Fibroblast of villous mesenchyme (primary cell): Measurements from ENCODE around the gene RAC2. TPM values are rescaled to one million over a fixed set of nuclear protein-coding genes. Genes with fewer than 3 reads are reported as not detected.

ENCODE experiments used
- DNase-seq: peaks from one replicate; pipeline ENCODE4 v3.0.0-alpha.2; 2010; ENCODE audit warnings: low read depth
- H3K4me3 ChIP-seq: 2 replicates; pipeline ENCODE4 v1.5.1; 2011; ENCODE audit warnings: low read depth, mild to moderate bottlenecking, low read length
- CTCF ChIP-seq: IDR thresholded peaks from 2 replicates; pipeline ENCODE4 v1.5.1; 2012; ENCODE audit warnings: low read depth, mild to moderate bottlenecking, low read length; ENCODE audit not compliant: insufficient read depth
- total RNA-seq: library from RNA; depleted of rRNA; stranded (reverse); fragments of >200 nt; gene quantifications from 2 replicates; pipeline ENCODE4 v1.2.3, GENCODE V29; 2012

Gene RAC2
- total RNA-seq, 1 donor = 11.2 TPM

- DNase-seq = no peak
- H3K4me3 ChIP-seq = no peak overlapping the region
- TF ChIP-seq CTCF = no peak
Observed at GRCh38 chr22:37213218-37213855, 30.7 kb downstream of the RAC2 start.

- TF ChIP-seq CTCF = no peak
- no peak for DNase-seq
- no peak within 1 kb of the TSS for H3K4me3 ChIP-seq
Observed at GRCh38 chr22:37212174-37212906, 31.7 kb downstream of the RAC2 start, which contains the start of gene SSTR3. SSTR3 (minus strand) TSS chr22:37212477; CDS start chr22:37207803, 4,674 bp downstream.

GRCh38 chr22:37211866-37212173 lies 32.2 kb downstream of the RAC2 start:
- no peak for TF ChIP-seq CTCF
- H3K4me3 ChIP-seq = no peak overlapping the region
- no peak for DNase-seq

GRCh38 chr22:37211075-37211865 lies 32.8 kb downstream of the RAC2 start:
- TF ChIP-seq CTCF = no peak

GRCh38 chr22:37210041-37210803 lies 33.8 kb downstream of the RAC2 start:
- no peak for TF ChIP-seq CTCF
- no peak for DNase-seq
- H3K4me3 ChIP-seq = no peak overlapping the region

More at GRCh38 chr22:37211075-37211865, 32.8 kb downstream of the RAC2 start:
- DNase-seq = no peak
- H3K4me3 ChIP-seq = no peak overlapping the region

- no peak for TF ChIP-seq CTCF
- no peak for DNase-seq
- H3K4me3 ChIP-seq = no peak overlapping the region
Observed at GRCh38 chr22:37209140-37209845, 34.8 kb downstream of the RAC2 start.
